ENCODE data around the gene LRTM2.

Gene LRTM2

DNA sequence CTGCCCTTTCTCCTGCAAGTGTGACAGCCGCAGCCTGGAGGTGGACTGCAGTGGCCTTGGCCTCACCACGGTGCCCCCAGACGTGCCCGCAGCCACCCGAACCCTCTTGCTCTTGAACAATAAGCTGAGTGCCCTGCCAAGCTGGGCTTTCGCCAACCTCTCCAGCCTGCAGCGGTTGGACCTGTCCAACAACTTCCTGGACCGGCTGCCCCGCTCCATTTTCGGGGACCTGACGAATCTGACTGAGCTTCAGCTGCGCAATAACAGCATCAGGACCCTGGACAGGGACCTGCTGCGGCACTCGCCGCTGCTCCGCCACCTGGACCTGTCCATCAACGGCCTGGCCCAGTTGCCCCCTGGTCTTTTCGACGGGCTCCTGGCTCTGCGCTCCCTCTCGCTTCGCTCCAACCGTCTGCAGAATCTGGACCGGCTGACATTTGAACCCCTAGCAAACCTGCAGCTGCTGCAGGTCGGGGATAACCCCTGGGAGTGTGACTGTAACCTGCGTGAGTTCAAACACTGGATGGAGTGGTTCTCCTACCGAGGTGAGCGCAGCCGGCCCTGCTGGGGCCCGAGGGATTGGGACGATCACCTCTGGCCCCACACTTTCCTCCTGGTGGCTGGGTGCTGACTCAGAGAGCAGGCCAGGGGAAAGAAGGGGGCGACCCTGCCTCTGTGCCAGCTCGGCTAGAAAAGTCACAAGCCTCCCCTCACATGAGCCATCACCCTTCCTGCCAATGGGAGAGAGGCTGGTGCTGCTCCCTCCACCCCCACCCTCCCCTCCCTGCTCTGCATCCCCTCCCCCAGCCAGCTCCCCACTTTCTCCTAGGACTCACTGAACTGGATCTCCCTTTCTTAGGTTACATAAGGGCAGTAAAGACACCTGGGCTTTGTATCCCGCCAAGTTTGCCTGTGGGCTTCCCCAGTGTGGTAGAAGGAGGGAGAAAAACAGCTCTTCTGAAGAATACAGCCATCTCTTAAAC, 10.9 kb downstream of the LRTM2 start:
- DNase-seq: peak; percentile 21

DNA sequence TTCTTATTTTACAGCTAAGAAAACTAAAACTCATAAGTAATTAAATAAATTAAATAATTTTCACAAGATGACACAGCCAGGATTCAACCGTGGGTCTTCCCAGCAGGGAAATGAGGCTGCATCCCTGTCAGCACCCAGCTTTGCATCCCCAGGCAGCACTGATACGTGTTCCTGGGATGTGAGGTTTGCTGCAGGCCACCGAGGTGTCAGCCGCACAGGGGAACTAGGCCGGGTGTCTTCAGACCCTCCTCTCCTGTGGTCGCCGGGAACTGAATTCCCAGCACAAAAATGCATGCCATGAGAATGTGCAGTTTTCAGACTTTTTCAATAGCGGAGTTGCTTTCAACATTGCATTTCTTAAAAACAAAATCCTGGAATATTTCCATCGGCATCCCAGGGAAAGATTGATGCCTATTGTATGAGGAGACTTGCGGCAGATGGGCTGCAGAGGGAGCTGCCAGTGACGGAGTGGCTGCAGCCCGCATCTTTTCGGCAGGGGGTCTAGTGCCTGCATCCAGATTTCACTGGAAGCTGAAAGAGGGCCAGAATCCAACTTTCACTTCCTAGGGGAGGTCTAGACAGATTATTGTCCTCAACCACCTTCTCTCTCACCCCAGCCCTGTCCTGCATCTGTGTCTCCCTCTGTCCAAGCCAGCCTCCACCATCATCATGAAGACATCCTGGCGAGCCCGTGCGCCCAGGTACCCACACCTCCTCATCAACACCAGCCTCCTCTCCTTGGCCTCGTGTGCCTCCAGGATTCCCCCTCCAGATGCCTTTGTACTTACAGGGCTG, 12.6 kb downstream of the LRTM2 start:
- DNase-seq: peak; percentile 9

DNA sequence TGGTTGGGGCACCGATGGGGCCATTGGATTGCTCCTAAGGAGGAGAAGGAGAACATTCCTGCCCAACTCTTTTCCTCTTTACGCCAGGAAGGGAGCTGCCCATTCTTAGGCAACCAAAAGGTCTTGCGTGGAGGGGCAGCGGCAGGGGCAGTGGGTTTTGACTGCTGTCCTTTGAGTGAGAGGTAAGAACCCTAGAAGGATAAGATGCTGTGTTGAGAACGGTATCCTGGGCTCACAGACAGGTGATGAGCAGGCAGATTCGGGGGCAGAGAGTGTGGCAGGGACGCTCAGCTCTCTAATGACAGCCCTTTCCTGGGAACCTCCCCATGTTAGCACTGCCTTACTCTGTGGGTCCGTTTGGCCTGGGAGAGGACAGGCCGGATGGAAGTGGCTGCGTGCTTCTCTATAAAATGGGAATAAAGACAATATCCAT, 13.2 kb downstream of the LRTM2 start:
- DNase-seq: no peak

DNA sequence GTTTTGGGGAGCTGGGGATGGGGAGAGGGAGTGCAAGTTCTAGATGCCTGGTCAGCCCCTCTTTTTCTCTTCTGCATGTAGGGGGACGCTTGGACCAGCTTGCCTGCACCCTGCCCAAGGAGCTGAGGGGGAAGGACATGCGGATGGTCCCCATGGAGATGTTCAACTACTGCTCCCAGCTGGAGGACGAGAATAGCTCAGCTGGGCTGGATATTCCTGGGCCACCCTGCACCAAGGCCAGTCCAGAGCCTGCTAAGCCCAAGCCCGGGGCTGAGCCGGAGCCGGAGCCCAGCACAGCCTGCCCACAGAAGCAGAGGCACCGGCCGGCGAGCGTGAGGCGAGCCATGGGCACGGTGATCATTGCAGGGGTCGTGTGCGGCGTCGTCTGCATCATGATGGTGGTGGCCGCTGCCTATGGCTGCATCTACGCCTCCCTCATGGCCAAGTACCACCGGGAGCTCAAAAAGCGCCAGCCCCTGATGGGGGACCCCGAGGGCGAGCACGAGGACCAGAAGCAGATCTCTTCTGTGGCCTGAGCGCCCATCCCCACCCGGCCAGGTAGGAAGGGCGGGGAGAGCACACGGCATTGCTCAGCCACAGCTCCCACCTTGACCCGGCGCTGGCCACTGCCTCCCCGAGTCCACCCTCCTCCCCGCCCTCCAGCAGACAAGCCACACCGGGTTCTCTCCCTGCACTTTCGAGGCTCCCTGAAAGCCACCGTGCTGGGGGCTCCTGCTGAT, 14.0 kb downstream of the LRTM2 start:
- no peak for DNase-seq

DNA sequence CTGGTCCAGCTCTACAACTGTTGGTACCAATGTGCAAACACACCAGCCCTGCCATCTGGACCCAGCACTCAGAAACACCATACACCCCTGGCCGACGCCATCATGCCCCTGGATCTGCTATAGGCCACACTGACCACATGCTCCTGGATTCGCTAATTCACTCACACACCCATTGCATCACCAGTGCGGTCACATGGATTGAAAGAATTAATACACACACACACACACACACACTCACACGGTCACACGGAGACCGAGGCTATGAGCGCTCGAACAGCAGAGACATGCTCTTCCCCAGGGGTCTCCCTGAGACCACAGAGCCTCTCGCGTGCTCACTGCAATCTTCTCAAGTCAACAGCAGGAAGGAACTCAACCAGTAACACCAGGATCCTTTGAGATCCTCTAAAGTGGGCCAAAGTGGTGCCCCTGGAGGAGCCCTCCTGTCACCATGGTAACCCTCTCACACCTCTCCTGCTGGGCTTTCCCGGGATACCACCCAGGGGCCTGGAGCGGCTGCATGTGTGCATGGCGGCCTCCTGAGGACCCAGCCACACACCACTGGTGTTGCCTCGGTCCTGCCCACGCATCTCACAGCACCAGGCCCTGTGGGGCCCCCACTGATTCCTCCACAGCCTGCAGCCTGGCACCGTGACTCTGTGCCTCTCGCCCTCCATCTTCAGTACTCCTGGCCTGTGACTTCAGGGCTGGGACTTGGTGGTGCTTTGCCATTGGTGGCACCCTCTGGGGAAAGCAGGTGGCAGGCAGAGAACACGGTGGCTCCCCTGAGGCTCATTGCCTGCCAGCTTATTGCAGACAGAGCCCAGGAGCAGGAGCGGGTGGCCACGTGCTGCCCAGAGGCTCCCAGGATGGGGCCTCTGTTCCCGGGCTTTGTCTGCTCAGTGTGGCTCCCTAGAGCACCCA, 15.1 kb downstream of the LRTM2 start:
- no peak for DNase-seq

DNA sequence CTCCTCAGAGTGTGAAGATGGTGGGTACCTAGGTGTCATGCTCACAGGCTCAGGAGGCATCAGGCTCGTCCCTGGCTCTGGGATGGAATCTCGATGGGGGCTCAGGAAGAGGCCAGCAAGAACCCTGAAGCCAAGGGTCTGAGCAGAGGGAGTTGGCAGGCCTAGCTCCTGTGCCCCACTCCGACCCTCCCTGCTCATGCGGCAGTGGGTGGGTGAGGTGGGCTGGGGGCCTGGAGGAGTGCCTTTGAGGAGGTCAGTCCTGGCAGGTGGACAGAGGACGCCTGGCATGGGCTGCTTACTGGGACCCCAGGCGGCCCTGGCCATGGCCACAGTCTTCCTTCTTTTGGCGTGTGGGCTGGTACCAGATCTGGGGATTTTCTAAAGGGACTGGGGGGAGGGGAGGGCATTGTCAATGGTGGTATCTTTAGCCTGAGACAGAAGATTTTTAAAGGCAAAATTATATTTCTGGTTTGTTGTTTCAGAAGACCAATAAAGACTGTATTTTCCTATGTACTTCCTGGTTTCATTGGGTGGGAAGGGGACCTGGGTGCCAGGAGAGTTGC, 16.0 kb downstream of the LRTM2 start:
- DNase-seq: no peak

DNA sequence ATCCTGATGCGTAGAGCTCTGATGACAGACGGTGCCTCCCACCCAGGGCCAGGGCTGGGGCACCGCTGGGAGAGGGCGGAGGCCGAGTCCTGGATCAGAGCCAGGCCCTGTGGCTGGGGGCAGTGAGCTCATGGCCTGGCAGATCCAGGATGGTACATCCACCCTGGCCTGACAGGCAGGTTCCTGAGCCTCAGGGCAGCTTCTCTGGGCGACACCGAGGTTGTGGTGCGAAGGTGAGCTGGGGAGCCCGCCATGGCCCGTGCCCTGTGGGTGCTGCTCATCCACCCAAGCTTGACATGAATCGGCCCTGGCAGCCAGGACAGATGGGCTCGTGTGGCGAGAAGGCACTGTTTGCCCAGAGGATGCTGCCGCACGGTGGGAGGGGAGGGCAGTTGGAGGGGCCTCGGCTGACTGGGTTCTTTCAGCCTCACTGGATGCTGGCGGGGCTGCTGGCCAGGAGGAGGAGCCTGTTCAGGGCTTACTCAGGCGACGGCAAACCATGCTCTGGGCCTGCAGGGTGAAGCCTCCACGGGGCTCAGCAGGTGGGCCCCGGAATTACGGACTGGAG, 16.6 kb downstream of the LRTM2 start:
- DNase-seq: peak; percentile 1

DNA sequence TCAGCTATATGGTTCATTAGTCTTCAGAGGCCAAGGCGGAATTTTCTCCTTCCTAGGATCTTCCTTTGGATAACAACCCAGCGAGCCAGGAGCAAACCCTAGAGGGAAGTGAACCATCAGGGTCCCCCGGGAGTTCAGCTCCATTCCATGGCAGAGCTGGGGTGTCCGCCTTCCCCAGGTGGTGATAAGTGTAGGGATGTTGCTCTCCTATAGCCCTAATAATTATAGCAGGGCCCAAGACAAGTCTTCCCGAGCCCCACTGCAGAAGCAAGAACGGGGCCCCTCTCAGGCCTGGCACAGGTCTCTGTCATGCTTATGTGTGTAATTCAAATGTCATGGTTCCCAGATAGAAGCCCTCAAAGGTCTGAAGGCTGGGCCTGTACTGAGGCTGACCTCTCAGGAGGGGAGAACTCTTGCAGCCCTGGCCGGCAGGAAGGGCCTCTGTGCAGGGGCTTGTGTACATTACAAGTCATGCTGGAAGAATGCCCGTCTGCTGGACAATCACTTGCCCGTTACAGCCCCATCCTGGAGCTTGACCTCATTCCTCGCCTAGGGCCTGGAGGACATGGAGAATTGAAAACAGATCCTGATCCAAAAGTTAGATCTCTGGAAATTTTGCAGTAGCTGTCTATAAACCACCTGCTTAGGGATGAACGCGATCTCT, 17.3 kb downstream of the LRTM2 start:
- peak; percentile 13 for DNase-seq

DNA sequence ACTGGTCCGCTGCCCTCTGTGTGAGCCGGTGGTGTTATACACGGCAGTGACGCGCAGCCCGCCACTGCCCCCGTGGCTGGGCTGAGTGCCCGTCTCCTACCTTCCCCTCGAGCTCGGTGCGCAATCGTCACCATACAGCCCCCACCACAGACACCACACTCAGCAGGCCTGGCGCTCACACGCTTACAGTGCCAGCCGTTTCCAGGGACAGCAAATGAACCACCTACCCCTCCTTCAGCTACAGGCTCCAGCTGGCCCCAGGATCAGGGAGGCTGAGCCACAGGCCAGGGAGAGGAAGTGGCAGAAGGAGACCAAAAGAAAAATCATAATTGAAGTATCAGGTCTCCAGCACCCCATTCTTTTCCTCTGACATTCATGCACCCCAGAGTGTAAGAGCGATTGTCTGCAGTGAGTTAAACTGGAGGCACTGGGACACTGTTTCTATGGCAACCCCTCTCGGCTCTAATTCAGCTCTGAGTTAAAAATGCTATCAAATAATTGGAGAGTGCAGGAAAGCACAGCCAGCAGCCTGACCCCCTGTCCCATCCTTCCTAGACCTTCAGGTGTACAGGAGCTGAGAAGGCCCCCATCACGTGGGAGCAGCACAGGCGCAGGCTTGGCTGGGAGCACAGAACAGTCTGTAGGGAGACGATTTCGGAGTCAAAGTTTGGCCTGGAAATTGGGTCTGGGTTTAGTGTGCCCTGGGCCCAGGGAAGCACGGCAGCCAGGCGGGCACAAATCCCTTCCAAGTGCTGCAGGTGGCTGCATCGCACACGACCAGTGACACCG, 18.0 kb downstream of the LRTM2 start:
- peak; percentile 2 for DNase-seq

DNA sequence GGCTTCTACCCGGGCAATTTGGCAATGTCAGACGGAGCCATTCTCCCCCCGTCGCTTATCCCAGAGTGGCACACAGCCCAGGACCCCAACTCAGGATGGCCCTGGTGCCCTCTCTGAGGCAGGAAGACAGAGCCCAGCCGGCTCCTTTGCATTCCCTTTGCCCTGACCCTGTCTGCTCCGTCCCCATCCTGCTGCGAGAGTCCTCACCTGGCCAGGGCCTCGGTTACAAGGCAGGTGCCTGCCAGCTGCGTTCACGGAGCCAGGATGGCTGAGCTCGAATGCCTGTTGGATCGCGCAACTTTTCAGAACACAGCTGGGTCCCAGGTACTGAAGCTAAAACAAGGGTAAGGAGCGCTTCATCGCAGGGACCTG, 18.6 kb downstream of the LRTM2 start:
- peak; percentile 15 for DNase-seq

DNA sequence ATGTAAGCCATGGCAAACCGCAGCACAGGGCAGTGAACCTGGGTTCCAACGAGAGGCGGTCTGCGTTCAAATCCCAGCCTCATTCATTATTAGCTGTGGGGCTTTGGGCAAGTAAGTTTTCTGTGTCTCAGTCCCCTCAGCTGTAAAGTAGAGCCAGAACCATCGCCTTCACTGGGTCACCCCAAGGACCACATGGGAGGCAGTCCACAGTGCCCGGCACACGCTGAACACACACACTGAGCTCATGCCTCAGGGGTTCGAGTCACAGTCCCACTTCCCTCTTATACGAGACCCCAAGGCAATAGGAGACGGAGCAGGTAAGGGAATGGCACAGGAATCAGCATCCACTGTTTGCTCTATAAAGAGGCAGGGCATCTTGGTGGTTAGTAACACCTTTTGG, 19.1 kb downstream of the LRTM2 start:
- no peak for DNase-seq

DNA sequence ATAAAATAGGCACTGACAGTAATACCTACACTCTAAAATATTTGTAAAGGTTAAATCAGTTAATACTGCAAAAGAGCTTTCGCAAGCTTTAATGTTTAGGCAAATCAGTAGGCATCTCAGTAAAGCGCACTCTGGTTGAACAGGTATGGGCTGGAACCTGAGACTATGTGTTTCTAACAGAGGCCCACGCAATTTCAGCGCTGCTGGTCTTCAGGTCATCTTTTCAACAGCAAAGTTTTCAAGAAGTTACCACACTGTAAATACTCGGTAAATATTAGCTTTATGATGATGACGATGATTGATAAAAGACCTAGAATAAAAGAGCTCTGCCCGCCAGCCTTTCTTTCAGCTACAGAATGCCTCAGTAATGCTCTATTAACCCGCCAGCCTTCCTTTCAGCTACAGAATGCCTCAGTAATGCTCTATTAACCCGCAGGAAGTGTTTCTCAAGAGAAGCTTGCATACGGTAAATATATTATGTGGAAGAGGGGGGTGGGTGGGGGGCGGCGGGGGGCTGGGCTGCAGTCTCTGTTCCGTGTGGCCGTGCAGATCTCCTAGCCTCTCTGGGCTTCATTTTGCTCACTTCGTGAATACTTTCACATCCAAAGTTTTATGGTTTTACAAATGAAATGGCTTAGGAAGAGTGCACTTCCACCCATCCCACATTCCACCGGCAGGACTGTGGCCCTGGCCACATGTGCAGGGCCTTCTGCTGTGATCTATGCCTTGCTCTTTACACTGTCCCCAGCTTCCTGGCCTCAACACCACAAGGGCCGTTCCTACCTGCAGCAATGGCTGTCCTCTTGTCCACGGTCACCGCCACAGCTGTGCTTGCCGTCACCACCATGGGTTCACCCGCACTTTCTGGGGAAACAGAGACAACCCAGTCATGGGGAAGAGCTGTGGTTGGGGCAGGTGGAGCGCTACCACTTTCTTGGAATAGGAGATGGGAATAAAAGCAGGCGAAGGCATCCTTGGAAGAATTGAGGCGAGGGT, 19.9 kb downstream of the LRTM2 start:
- peak; percentile 12 for DNase-seq

DNA sequence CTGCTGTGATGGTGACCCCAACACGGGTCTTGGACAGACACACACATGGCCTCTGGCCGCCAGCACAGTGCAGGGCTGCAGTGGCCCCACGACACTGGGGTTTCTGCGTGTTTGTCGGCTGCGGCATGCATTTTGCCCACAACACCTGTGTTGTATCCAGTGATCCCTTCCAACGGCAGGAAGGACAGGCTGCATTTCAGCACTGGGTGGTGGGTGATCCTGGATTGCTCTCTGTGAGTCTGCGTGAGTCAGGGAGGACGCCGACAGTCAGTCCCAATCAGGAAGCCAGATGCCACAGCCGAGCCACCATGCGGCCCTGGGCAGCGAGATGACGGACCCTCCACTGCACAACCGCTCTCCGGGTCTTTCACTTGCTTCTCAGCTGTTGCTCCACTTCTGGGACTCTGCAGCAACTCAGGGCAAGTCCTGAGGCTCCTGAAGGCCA, 20.6 kb downstream of the LRTM2 start:
- peak; percentile 5 for DNase-seq

DNA sequence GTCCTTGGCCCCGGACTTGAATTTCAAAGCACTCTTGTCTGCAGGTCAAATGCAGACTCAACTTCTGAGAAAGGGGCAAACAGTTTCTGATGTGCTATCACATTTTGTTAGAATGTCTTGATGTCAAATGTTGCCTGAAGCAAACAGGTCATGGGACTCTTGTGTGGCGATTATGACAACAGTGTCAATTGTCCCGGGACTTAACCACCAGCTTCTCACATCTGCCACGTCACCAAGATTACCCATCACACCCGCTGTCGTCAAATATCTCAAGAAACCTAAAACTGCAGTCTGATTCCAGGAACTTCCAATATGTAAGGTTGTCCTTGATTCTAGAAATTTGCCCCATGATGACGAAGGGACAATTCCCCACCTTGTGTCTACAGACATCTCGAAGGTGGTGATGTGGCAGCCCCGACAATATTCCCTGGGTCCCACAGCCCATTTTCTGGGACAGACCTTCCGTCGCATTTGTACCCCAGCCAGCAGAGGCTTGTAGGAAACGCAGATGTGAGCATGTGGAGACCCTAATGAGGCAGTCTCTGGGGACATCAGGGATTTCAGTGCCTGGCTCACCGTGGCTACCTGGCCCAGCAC, 21.3 kb downstream of the LRTM2 start:
- peak; percentile 11 for DNase-seq

DNA sequence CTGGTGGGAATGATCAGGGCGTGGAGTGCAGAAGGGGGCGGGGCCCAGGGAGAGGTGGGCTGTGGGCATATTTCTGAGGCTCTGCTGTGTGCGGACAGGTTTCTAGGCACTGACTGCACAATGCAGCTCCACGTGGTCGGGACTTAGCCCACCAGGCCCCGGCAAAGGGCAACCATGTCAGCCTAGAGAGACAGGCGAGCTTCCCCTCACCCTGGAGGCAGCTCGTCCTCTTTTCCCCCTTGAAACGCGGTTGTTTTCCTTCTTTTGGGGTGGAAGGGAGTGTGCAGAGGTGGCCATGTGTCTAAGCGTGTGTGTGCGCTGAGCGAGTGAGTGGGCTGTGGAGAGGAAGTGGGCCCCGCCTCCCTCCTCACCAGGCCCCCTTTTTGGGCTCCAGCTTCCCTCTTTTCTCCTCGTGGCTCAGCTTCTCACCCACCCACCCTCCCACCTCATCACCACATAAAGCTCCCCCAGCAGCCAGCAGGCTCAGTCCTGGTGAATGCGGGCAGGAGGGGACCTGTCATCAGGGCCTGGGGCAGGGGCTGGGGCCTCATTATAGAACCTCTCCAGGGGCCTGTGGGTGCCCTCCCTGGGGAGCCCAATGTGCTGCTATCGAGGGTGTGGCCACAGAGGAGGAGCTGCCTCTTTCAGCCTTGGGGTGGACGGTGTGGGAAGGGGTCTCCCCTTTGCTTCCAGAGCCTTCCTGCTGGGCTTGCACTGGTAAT, 22.0 kb downstream of the LRTM2 start:
- peak; percentile 18 for DNase-seq

DNA sequence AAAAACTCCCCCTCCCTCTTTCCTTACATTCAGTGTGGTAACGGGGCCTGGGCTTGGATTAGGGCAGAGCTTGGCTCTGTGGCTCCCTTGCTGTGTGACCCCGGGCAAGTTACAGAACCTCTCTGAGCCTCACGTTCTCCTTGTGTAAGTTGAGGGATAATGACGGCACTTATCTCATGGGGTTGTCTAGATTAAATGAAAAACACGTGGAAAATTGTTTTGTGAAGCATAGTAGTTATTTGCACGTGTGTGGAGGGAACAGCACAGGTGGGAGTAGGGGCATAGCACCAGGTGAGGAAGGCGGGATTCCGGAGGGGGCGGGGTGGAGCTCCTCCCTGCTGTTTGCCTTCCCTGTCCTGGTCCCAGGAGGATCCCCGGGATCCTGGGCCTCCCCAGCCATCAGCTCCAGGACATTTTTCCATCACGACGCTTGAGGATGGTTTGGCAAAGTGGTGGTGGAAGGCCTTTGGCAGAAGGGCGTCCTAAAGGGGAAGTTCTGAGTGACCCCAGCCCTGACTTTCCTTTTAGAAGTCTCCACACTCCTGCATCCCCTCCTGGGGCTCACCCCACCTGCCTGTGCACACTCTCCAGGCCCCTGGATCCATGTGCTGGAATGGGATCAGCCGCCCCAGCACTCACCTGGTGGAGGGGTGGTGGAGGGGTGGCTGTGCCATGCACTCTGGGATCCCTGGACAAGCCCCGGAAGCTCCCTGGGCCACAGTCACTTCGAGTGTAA, 22.7 kb downstream of the LRTM2 start:
- DNase-seq: peak; percentile 4

DNA sequence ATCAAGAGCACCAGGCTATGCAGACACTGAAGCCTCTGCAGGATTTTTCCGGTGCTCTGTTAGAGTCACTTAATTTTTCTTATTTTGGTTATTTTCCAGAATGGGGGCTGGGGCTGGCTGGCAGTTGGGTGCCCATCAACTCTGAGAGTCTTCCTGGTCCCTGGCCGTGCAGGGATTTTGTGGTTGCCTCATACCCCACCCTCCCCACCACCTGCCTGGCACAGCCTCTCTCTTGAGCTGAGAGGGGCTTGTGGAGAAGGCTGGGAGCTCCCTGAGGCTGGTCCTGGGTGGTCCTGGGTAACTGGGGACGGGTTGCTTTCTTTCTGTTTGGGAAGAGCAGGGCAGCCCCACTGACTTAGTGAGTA, 23.3 kb downstream of the LRTM2 start:
- DNase-seq: peak; percentile 5

Data from CD4-positive, alpha-beta T cell treated with Interleukin-15 for 1 hour (primary cell).